ENCODE measurements around the gene MKI67. TPM values are rescaled to one million over a fixed set of nuclear protein-coding genes. Genes with fewer than 3 reads are reported as not detected.

The MKI67 gene
- total RNA-seq, 2 donors from 2014 or later: 0.35 to 4.0 TPM

GRCh38 chr10:128072046-128072445, 54.2 kb downstream of the MKI67 start:
- peaks cover 81% of the 10 kb centered on the region for H3K36me3 ChIP-seq
- TF ChIP-seq CTCF (IDR thresholded peaks at IDR 0.05): no peak
- DNase-seq (ENCODE audit: low spot score): no peak
- no peaks in the 10 kb centered on the region for H3K4me1 ChIP-seq
- no peaks in the 10 kb centered on the region for H3K9me3 ChIP-seq
- H3K4me3 ChIP-seq: no peak overlapping the region
- H3K27ac ChIP-seq: no peak overlapping the region
- no peaks in the 10 kb centered on the region for H3K27me3 ChIP-seq

- TF ChIP-seq CTCF (IDR thresholded peaks at IDR 0.05): no peak
- H3K9me3 ChIP-seq: no peaks in the 10 kb centered on the region
- H3K27ac ChIP-seq: no peak overlapping the region
- H3K4me1 ChIP-seq: no peaks in the 10 kb centered on the region
- peaks cover 81% of the 10 kb centered on the region for H3K36me3 ChIP-seq
- no peaks in the 10 kb centered on the region for H3K27me3 ChIP-seq
- no peak overlapping the region for H3K4me3 ChIP-seq
- no peak for DNase-seq (ENCODE audit: low spot score)
Measured at GRCh38 chr10:128071417-128071782, 54.8 kb downstream of the MKI67 start.

GRCh38 chr10:128070721-128071416, 55.4 kb downstream of the MKI67 start:
- DNase-seq (ENCODE audit: low spot score): no peak
- no peak overlapping the region for H3K4me3 ChIP-seq
- no peaks in the 10 kb centered on the region for H3K4me1 ChIP-seq
- H3K9me3 ChIP-seq: no peaks in the 10 kb centered on the region
- H3K27me3 ChIP-seq: no peaks in the 10 kb centered on the region
- peaks cover 83% of the 10 kb centered on the region for H3K36me3 ChIP-seq
- no peak for TF ChIP-seq CTCF (IDR thresholded peaks at IDR 0.05)
- no peak overlapping the region for H3K27ac ChIP-seq

DNA sequence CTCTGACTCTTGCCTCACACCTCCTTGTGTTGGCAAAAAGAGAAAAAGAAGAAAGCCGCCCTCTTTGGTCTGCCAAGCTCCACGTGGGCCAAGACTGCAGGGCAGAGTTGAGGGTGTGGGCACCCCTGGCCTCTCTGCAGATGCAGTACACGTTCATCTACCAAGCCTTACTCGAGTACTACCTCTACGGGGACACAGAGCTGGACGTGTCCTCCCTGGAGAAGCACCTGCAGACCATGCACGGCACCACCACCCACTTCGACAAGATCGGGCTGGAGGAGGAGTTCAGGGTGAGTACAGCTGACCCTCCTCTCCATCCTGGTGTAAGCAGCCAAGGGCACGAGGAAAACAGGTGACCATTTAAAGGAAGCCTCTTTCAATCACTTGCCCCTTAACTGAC, 56.1 kb downstream of the MKI67 start:
- no peak for DNase-seq (ENCODE audit: low spot score)
- Histone ChIP-seq H3K4me1 (peaks cover 0 to 2% of the 10 kb centered on the region in 2 donors), H3K4me3 (no peak overlapping the region), H3K27me3 (no peaks in the 10 kb centered on the region), H3K27ac (no peak overlapping the region), H3K36me3 (peaks cover 88% of the 10 kb centered on the region), H3K9me3 (no peaks in the 10 kb centered on the region)
- TF ChIP-seq CTCF (IDR thresholded peaks at IDR 0.05): no peak

GRCh38 chr10:128069351-128070051, 56.7 kb downstream of the MKI67 start:
- H3K36me3 ChIP-seq: peaks cover 81% of the 10 kb centered on the region
- DNase-seq (ENCODE audit: low spot score): no peak
- TF ChIP-seq CTCF (IDR thresholded peaks at IDR 0.05): peak; percentile 59 to 86

More at GRCh38 chr10:128069351-128070051, 56.7 kb downstream of the MKI67 start:
- Histone ChIP-seq H3K27ac (no peak overlapping the region), H3K9me3 (no peaks in the 10 kb centered on the region), H3K4me3 (no peak overlapping the region), H3K4me1 (peaks cover 0 to 6% of the 10 kb centered on the region in 2 donors), H3K27me3 (no peaks in the 10 kb centered on the region)

Data from right atrium auricular region (tissue), 2 donors.